GM19328 (cell line): Measurements from ENCODE around the gene DNPH1.

Experiments
- ATAC-seq: cut with Tn5 transposase; IDR thresholded peaks from one replicate; pipeline ENCODE4 v1.9.1; 2021; ENCODE audit warnings: mild to moderate bottlenecking, moderate library complexity; ENCODE audit not compliant: unreplicated experiment

The DNPH1 gene

GRCh38 chr6:43185391-43185985 lies 43.8 kb downstream of the DNPH1 start:
- ATAC-seq = no peak

GRCh38 chr6:43184268-43184985 lies 44.9 kb downstream of the DNPH1 start:
- no peak for ATAC-seq

GRCh38 chr6:43183441-43183840 lies 45.8 kb downstream of the DNPH1 start:
- no peak for ATAC-seq

GRCh38 chr6:43181942-43182860 lies 47.1 kb downstream of the DNPH1 start, which contains the start of gene CUL9:
Gene CUL9 (plus strand): TSS chr6:43182196. CDS start chr6:43184311, 2,115 bp downstream.
- peak; percentile 97 for ATAC-seq

GRCh38 chr6:43181621-43181941 lies 47.7 kb downstream of the DNPH1 start:
- ATAC-seq = peak; percentile 19

GRCh38 chr6:43180985-43181384 lies 48.3 kb downstream of the DNPH1 start:
- ATAC-seq = no peak

- ATAC-seq = no peak
Observed at GRCh38 chr6:43180058-43180457, 49.2 kb downstream of the DNPH1 start.

- no peak for ATAC-seq
Observed at GRCh38 chr6:43178951-43179830, 50.1 kb downstream of the DNPH1 start.

GRCh38 chr6:43178150-43178549 lies 51.1 kb downstream of the DNPH1 start:
- no peak for ATAC-seq

- no peak for ATAC-seq
Observed at GRCh38 chr6:43176423-43176786, 52.9 kb downstream of the DNPH1 start.

GRCh38 chr6:43175676-43176422 lies 53.4 kb downstream of the DNPH1 start:
- ATAC-seq = no peak
